ENCODE results near the gene ZMYND11. TPM values are rescaled to one million over a fixed set of nuclear protein-coding genes. Genes with fewer than 3 reads are reported as not detected.

Gene ZMYND11
- total and polyA plus RNA-seq, 8 donors = 58.9 to 128 (median 119) TPM

GRCh38 chr10:136465-136762, 1.2 kb downstream of the ZMYND11 start:
- peak overlapping the region; percentile 90 to 94 for H3K27ac ChIP-seq
- no peaks in the 10 kb centered on the region for H3K36me3 ChIP-seq
- TF ChIP-seq CTCF (IDR thresholded peaks at IDR 0.05) = no peak
- peak overlapping the region; percentile 64 to 68 for H3K4me3 ChIP-seq
- peaks cover 0 to 29% of the 10 kb centered on the region in 2 donors for H3K27me3 ChIP-seq
- H3K9me3 ChIP-seq = no peaks in the 10 kb centered on the region
- ATAC-seq = no peak
- intact Hi-C loops (cut with DNase I) = no loop called here
- H3K4me1 ChIP-seq = peaks cover 10 to 32% of the 10 kb centered on the region in 2 donors
- no peak for DNase-seq

GRCh38 chr10:137031-137430, 1.8 kb downstream of the ZMYND11 start:
- DNase-seq (no peak), ATAC-seq (no peak)
- intact Hi-C loops (cut with DNase I) = no loop called here
- Histone ChIP-seq H3K36me3 (no peaks in the 10 kb centered on the region), H3K27me3 (peaks cover 0 to 29% of the 10 kb centered on the region in 2 donors), H3K4me3 (peak overlapping the region in 1 of 2 donors; percentile 64), H3K4me1 (peaks cover 10 to 32% of the 10 kb centered on the region in 2 donors), H3K27ac (no peak overlapping the region), H3K9me3 (no peaks in the 10 kb centered on the region)
- peak; percentile 12 to 22 for TF ChIP-seq CTCF (IDR thresholded peaks at IDR 0.05)

- no peaks in the 10 kb centered on the region for H3K9me3 ChIP-seq
- intact Hi-C loops (cut with DNase I) = no loop called here
- no peak for ATAC-seq
- H3K36me3 ChIP-seq = no peaks in the 10 kb centered on the region
- H3K4me3 ChIP-seq = no peak overlapping the region
- no peak for DNase-seq
- H3K4me1 ChIP-seq = peaks cover 10 to 32% of the 10 kb centered on the region in 2 donors
- peaks cover 0 to 26% of the 10 kb centered on the region in 2 donors for H3K27me3 ChIP-seq
- no peak for TF ChIP-seq CTCF (IDR thresholded peaks at IDR 0.05)
- H3K27ac ChIP-seq = no peak overlapping the region
These were observed 2.4 kb downstream of the ZMYND11 start for GRCh38 chr10:137606-138005.

- Histone ChIP-seq H3K36me3 (no peaks in the 10 kb centered on the region), H3K4me3 (no peak overlapping the region), H3K27me3 (no peaks in the 10 kb centered on the region), H3K4me1 (peaks cover 0 to 9% of the 10 kb centered on the region in 2 donors), H3K27ac (no peak overlapping the region), H3K9me3 (no peaks in the 10 kb centered on the region)
- DNase-seq (no peak), ATAC-seq (no peak)
- TF ChIP-seq CTCF (IDR thresholded peaks at IDR 0.05) = no peak
- intact Hi-C loops (cut with DNase I) = no loop called here
These were observed 7.1 kb downstream of the ZMYND11 start for GRCh38 chr10:142371-142770.

- Histone ChIP-seq H3K9me3 (no peaks in the 10 kb centered on the region), H3K27me3 (no peaks in the 10 kb centered on the region), H3K4me1 (no peaks in the 10 kb centered on the region), H3K27ac (no peak overlapping the region), H3K4me3 (no peak overlapping the region), H3K36me3 (no peaks in the 10 kb centered on the region)
- DNase-seq = no peak
- no peak for TF ChIP-seq CTCF (IDR thresholded peaks at IDR 0.05)
- no peak for ATAC-seq
- intact Hi-C loops (cut with DNase I) = no loop called here
These were observed 17.7 kb downstream of the ZMYND11 start for GRCh38 chr10:152915-153314.

Measured in left lung (tissue), 10 donors.